WTC11 (cell line): ENCODE measurements around the gene PAFAH1B2. TPM values are rescaled to one million over a fixed set of nuclear protein-coding genes. Genes with fewer than 3 reads are reported as not detected.

ENCODE experiments used
- ATAC-seq: fragments of 200-7000 bp; cut with Tn5 transposase; 2 replicates; pipeline ENCODE4 v1.10.0; 2021; ENCODE audit warnings: mild to moderate bottlenecking, moderate library complexity
- CTCF ChIA-PET: fragments of 300-600 bp; sonication (Branson Sonifier 250); formaldehyde crosslinking; loops from one replicate; lab custom pipeline; 2021; ENCODE audit warnings: antibody characterized with exemption; lab: Charles Lee
- POLR2A ChIA-PET: fragments of 350-600 bp; sonication (Branson Sonifier 250); formaldehyde crosslinking; loops from one replicate; lab custom pipeline; 2021; ENCODE audit warnings: antibody characterized with exemption; lab: Charles Lee
- DNase-seq: peaks from one replicate; pipeline ENCODE4 v3.0.0; 2021; ENCODE audit warnings: low spot score
- H3K27ac Mint-ChIP-seq: 2 replicates; pipeline ENCODE4 v1.8.0; 2021; ENCODE audit warnings: mixed read lengths
- H3K27me3 Mint-ChIP-seq: 2 replicates; pipeline ENCODE4 v1.8.0; 2021; ENCODE audit warnings: low read depth, mild to moderate bottlenecking, moderate library complexity, mixed read lengths
- H3K36me3 Mint-ChIP-seq: 2 replicates; pipeline ENCODE4 v1.8.0; 2021; ENCODE audit warnings: mixed read lengths
- H3K4me1 Mint-ChIP-seq: 2 replicates; pipeline ENCODE4 v1.8.0; 2022; ENCODE audit warnings: mixed read lengths
- H3K4me3 Mint-ChIP-seq: 2 replicates; pipeline ENCODE4 v1.8.0; 2021; ENCODE audit warnings: mild to moderate bottlenecking, moderate library complexity, mixed read lengths
- H3K9me3 Mint-ChIP-seq: 2 replicates; pipeline ENCODE4 v1.8.0; 2021; ENCODE audit warnings: mixed read lengths
- EMX1 ChIP-seq: fragments of 250-450 bp; sonication (Bioruptor Pico); IDR thresholded peaks from 2 replicates; pipeline ENCODE4 v1.8.0; 2021; ENCODE audit warnings: mild to moderate bottlenecking
- ERG ChIP-seq: fragments of 250-450 bp; sonication (Bioruptor Pico); IDR thresholded peaks from 2 replicates; pipeline ENCODE4 v1.8.0; 2021; ENCODE audit warnings: mild to moderate bottlenecking
- ESRRA ChIP-seq: sonication (generic); formaldehyde crosslinking; IDR thresholded peaks from 2 replicates; pipeline ENCODE4 v1.8.1; 2022; ENCODE audit warnings: mild to moderate bottlenecking, missing genetic modification reagents, borderline replicate concordance
- FOXJ3 ChIP-seq: sonication (generic); formaldehyde crosslinking; IDR thresholded peaks from 2 replicates; pipeline ENCODE4 v1.9.0; 2021; ENCODE audit warnings: missing genetic modification reagents, mild to moderate bottlenecking, borderline replicate concordance
- FOXP4 ChIP-seq: sonication (generic); formaldehyde crosslinking; IDR thresholded peaks from 2 replicates; pipeline ENCODE4 v1.8.0; 2022; ENCODE audit warnings: mild to moderate bottlenecking, missing genetic modification reagents
- GTF2I ChIP-seq: fragments of 250-450 bp; sonication (Bioruptor Pico); conservative IDR thresholded peaks from 2 replicates; pipeline ENCODE4 v1.4.0; 2021; ENCODE audit warnings: mild to moderate bottlenecking
- NR2C2 ChIP-seq: sonication (generic); formaldehyde crosslinking; IDR thresholded peaks from 2 replicates; pipeline ENCODE4 v1.8.0; 2022; ENCODE audit warnings: mild to moderate bottlenecking, missing genetic modification reagents
- NR3C1 ChIP-seq: sonication (generic); formaldehyde crosslinking; conservative IDR thresholded peaks from 2 replicates; pipeline ENCODE4 v1.8.1; 2023; ENCODE audit warnings: low read depth, mild to moderate bottlenecking, missing genetic modification reagents
- PRRX2 ChIP-seq: fragments of 250-450 bp; sonication (Bioruptor Pico); IDR thresholded peaks from 2 replicates; pipeline ENCODE4 v1.8.0; 2021; ENCODE audit warnings: mild to moderate bottlenecking
- STAT6 ChIP-seq: sonication (generic); formaldehyde crosslinking; conservative IDR thresholded peaks from 2 replicates; pipeline ENCODE4 v1.8.1; 2023; ENCODE audit warnings: mild to moderate bottlenecking, low read depth, missing genetic modification reagents, moderate library complexity
- ZNF219 ChIP-seq: sonication (generic); formaldehyde crosslinking; IDR thresholded peaks from 2 replicates; pipeline ENCODE4 v1.8.0; 2023; ENCODE audit warnings: missing genetic modification reagents, mild to moderate bottlenecking, borderline replicate concordance
- ZNF263 ChIP-seq: sonication (generic); formaldehyde crosslinking; IDR thresholded peaks from 2 replicates; pipeline ENCODE4 v1.8.1; 2022; ENCODE audit warnings: low read depth, mild to moderate bottlenecking, moderate library complexity, missing genetic modification reagents
- ZNF423 ChIP-seq: fragments of 250-450 bp; sonication (Bioruptor Pico); IDR thresholded peaks from 2 replicates; pipeline ENCODE4 v2.1.2; 2022; ENCODE audit warnings: mild to moderate bottlenecking, moderate library complexity
- ZNF425 ChIP-seq: fragments of 250-450 bp; sonication (Bioruptor Pico); conservative IDR thresholded peaks from 2 replicates; pipeline ENCODE4 v1.9.0; 2021; ENCODE audit warnings: mild to moderate bottlenecking
- ZNF671 ChIP-seq: fragments of 250-450 bp; sonication (Bioruptor Pico); IDR thresholded peaks from 2 replicates; pipeline ENCODE4 v1.8.0; 2021; ENCODE audit warnings: mild to moderate bottlenecking
- total RNA-seq: library from RNA; stranded (reverse); gene quantifications from 3 replicates; pipeline ENCODE4 v1.2.3, GENCODE V29; 2021
- TF ChIP-seq, protein P1 (sequence below): fragments of 250-450 bp; sonication (Bioruptor Pico); IDR thresholded peaks from 2 replicates; pipeline ENCODE4 v1.9.0; 2021; ENCODE audit warnings: mild to moderate bottlenecking, borderline replicate concordance
- TF ChIP-seq, protein P2 (sequence below): fragments of 200-600 bp; IDR thresholded peaks from 2 replicates; pipeline ENCODE4 v1.8.0; 2022; ENCODE audit warnings: antibody characterized with exemption
- TF ChIP-seq, protein P3 (sequence below): sonication (generic); formaldehyde crosslinking; IDR thresholded peaks from 2 replicates; pipeline ENCODE4 v1.8.1; 2023; ENCODE audit warnings: mild to moderate bottlenecking, moderate library complexity, missing genetic modification reagents

The PAFAH1B2 gene
- total RNA-seq, 1 experiment from 2014 or later = 138 TPM

DNA sequence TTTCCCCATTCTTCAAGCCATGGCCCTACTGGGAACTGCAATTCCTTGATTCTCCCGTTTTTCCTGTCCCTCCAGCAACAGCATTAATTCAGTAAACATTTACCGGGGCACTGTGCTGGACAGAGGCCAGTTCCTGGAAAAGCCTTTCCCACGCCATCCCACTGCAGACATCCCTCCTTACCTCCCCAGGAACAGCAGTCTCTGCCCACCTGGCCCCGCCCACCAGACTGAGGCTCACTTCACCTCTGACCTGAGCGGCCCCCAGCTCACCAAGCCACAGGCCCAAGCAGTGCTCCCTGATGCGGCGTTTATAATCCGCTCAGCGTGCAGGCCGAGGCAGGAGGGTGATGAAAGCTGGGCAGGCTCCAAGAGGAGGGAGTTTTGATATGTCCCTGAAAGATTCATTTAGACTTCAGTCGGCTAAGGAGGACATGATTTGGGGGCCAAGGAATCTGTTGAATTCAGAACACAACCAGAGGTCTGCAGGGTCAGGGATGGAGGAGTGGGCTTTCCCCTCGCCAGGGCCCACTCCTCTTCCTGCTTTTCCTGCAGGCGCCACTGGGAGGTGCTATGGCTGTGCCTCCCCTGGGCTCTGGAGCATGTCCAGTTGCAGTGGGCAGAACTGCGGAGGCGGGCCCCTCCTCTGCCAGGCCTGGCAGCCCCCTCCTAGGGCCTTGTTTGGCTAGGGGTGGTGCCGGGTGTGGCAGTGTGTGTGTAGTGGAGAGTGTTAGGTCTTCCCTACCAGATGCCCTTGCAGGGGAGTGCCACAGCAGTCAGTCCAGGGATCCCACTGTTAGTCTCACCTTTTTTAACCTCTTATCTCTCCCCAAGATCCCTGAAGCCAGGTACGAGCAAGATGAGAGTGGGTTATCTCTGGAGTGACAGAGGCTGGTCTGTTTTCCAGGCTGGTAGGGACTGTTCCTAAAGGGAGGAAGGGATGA, 53.7 kb downstream of the PAFAH1B2 start:
- no peaks in the 10 kb centered on the region for H3K36me3 Mint-ChIP-seq
- H3K4me3 Mint-ChIP-seq = peak overlapping the region; percentile 25
- peaks cover 36% of the 10 kb centered on the region for H3K4me1 Mint-ChIP-seq
- ATAC-seq (peak; percentile 62), DNase-seq (peak; percentile 86)
- no peaks in the 10 kb centered on the region for H3K9me3 Mint-ChIP-seq
- H3K27me3 Mint-ChIP-seq = no peaks in the 10 kb centered on the region; the same call in 1 of the 2 replicates
- peak overlapping the region; percentile 86 for H3K27ac Mint-ChIP-seq
- POLR2A ChIA-PET = interaction anchor here (2.0 kb wide), 1 partner anchor 19 kb away, joined by 10 read pairs; the partner anchor contains the start of gene SIDT2
- CTCF ChIA-PET = interaction anchor here (0.7 to 5.9 kb wide), 11 partner anchors 12 to 455 kb away, joined by 3 to 48 read pairs (median 4); partner anchors contain the start of genes BACE1 and SIDT2
- TF ChIP-seq, protein P1, sequence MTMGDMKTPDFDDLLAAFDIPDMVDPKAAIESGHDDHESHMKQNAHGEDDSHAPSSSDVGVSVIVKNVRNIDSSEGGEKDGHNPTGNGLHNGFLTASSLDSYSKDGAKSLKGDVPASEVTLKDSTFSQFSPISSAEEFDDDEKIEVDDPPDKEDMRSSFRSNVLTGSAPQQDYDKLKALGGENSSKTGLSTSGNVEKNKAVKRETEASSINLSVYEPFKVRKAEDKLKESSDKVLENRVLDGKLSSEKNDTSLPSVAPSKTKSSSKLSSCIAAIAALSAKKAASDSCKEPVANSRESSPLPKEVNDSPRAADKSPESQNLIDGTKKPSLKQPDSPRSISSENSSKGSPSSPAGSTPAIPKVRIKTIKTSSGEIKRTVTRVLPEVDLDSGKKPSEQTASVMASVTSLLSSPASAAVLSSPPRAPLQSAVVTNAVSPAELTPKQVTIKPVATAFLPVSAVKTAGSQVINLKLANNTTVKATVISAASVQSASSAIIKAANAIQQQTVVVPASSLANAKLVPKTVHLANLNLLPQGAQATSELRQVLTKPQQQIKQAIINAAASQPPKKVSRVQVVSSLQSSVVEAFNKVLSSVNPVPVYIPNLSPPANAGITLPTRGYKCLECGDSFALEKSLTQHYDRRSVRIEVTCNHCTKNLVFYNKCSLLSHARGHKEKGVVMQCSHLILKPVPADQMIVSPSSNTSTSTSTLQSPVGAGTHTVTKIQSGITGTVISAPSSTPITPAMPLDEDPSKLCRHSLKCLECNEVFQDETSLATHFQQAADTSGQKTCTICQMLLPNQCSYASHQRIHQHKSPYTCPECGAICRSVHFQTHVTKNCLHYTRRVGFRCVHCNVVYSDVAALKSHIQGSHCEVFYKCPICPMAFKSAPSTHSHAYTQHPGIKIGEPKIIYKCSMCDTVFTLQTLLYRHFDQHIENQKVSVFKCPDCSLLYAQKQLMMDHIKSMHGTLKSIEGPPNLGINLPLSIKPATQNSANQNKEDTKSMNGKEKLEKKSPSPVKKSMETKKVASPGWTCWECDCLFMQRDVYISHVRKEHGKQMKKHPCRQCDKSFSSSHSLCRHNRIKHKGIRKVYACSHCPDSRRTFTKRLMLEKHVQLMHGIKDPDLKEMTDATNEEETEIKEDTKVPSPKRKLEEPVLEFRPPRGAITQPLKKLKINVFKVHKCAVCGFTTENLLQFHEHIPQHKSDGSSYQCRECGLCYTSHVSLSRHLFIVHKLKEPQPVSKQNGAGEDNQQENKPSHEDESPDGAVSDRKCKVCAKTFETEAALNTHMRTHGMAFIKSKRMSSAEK (CRISPR knock-in tag) = no peak
- TF ChIP-seq ZNF425 (CRISPR knock-in tag) (no peak), GTF2I (CRISPR knock-in tag) (no peak), NR3C1 (CRISPR knock-in tag) (no peak), FOXJ3 (CRISPR knock-in tag) (no peak), STAT6 (no peak), ERG (CRISPR knock-in tag) (no peak), NR2C2 (CRISPR knock-in tag) (no peak), PRRX2 (0 out of 2 replicates have a peak, but pooled peaks have one; percentile 30), ZNF263 (CRISPR knock-in tag) (no peak), EMX1 (CRISPR knock-in tag) (no peak), ESRRA (CRISPR knock-in tag) (no peak), ZNF423 (CRISPR knock-in tag) (no peak), FOXP4 (CRISPR knock-in tag) (no peak), ZNF671 (CRISPR knock-in tag) (0 out of 2 replicates have a peak, but pooled peaks have one; percentile 57), ZNF219 (CRISPR knock-in tag) (no peak)
- TF ChIP-seq, protein P2, sequence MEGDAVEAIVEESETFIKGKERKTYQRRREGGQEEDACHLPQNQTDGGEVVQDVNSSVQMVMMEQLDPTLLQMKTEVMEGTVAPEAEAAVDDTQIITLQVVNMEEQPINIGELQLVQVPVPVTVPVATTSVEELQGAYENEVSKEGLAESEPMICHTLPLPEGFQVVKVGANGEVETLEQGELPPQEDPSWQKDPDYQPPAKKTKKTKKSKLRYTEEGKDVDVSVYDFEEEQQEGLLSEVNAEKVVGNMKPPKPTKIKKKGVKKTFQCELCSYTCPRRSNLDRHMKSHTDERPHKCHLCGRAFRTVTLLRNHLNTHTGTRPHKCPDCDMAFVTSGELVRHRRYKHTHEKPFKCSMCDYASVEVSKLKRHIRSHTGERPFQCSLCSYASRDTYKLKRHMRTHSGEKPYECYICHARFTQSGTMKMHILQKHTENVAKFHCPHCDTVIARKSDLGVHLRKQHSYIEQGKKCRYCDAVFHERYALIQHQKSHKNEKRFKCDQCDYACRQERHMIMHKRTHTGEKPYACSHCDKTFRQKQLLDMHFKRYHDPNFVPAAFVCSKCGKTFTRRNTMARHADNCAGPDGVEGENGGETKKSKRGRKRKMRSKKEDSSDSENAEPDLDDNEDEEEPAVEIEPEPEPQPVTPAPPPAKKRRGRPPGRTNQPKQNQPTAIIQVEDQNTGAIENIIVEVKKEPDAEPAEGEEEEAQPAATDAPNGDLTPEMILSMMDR = peak; percentile 47
- TF ChIP-seq, protein P3, sequence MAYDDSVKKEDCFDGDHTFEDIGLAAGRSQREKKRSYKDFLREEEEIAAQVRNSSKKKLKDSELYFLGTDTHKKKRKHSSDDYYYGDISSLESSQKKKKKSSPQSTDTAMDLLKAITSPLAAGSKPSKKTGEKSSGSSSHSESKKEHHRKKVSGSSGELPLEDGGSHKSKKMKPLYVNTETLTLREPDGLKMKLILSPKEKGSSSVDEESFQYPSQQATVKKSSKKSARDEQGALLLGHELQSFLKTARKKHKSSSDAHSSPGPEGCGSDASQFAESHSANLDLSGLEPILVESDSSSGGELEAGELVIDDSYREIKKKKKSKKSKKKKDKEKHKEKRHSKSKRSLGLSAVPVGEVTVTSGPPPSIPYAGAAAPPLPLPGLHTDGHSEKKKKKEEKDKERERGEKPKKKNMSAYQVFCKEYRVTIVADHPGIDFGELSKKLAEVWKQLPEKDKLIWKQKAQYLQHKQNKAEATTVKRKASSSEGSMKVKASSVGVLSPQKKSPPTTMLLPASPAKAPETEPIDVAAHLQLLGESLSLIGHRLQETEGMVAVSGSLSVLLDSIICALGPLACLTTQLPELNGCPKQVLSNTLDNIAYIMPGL = peak; percentile 65; the same call in 1 of the 2 replicates
